Measurements from ENCODE around the gene GRID2. TPM values are rescaled to one million over a fixed set of nuclear protein-coding genes. Genes with fewer than 3 reads are reported as not detected.

GRID2 gene
- total RNA-seq, 1 donor from 2014 or later: 0.05 TPM

- DNase-seq (ENCODE audit: low spot score): no peak
Measured at GRCh38 chr4:93501946-93502345, 1198.2 kb downstream of the GRID2 start.

GRCh38 chr4:93502991-93503390, 1199.2 kb downstream of the GRID2 start:
- no peak for DNase-seq (ENCODE audit: low spot score)

GRCh38 chr4:93513851-93514250, 1210.1 kb downstream of the GRID2 start:
- DNase-seq (ENCODE audit: low spot score): no peak

GRCh38 chr4:93515208-93515607, 1211.4 kb downstream of the GRID2 start:
- no peak for DNase-seq (ENCODE audit: low spot score)

GRCh38 chr4:93529692-93530372, 1226.1 kb downstream of the GRID2 start:
- DNase-seq (ENCODE audit: low spot score): no peak

GRCh38 chr4:93532234-93532633, 1228.5 kb downstream of the GRID2 start:
- no peak for DNase-seq (ENCODE audit: low spot score)

- no peak for DNase-seq (ENCODE audit: low spot score)
Measured at GRCh38 chr4:93540562-93540961, 1236.8 kb downstream of the GRID2 start.

- DNase-seq (ENCODE audit: low spot score): no peak
Measured at GRCh38 chr4:93561842-93562241, 1258.1 kb downstream of the GRID2 start.

GRCh38 chr4:93568758-93569157, 1265.0 kb downstream of the GRID2 start:
- no peak for DNase-seq (ENCODE audit: low spot score)

GRCh38 chr4:93573285-93573684, 1269.5 kb downstream of the GRID2 start:
- DNase-seq (ENCODE audit: low spot score): no peak

- no peak for DNase-seq (ENCODE audit: low spot score)
Measured at GRCh38 chr4:93578942-93579341, 1275.2 kb downstream of the GRID2 start.

- DNase-seq (ENCODE audit: low spot score): no peak
Measured at GRCh38 chr4:93605163-93605562, 1301.4 kb downstream of the GRID2 start.

GRCh38 chr4:93617606-93618005, 1313.8 kb downstream of the GRID2 start:
- no peak for DNase-seq (ENCODE audit: low spot score)

GRCh38 chr4:93633721-93634120, 1330.0 kb downstream of the GRID2 start:
- DNase-seq (ENCODE audit: low spot score): no peak

- DNase-seq (ENCODE audit: low spot score): no peak
Measured at GRCh38 chr4:93635943-93636342, 1332.2 kb downstream of the GRID2 start.

- no peak for DNase-seq (ENCODE audit: low spot score)
Measured at GRCh38 chr4:93645120-93645519, 1341.4 kb downstream of the GRID2 start.

- DNase-seq (ENCODE audit: low spot score): no peak
Measured at GRCh38 chr4:93646233-93646930, 1342.6 kb downstream of the GRID2 start.

- no peak for DNase-seq (ENCODE audit: low spot score)
Measured at GRCh38 chr4:93648258-93648657, 1344.5 kb downstream of the GRID2 start.

GRCh38 chr4:93649828-93650227, 1346.1 kb downstream of the GRID2 start:
- no peak for DNase-seq (ENCODE audit: low spot score)

GRCh38 chr4:93654211-93654610, 1350.4 kb downstream of the GRID2 start:
- no peak for DNase-seq (ENCODE audit: low spot score)

GRCh38 chr4:93657527-93657926, 1353.8 kb downstream of the GRID2 start:
- no peak for DNase-seq (ENCODE audit: low spot score)

- DNase-seq (ENCODE audit: low spot score): no peak
Measured at GRCh38 chr4:93658443-93658842, 1354.7 kb downstream of the GRID2 start.

- no peak for DNase-seq (ENCODE audit: low spot score)
Measured at GRCh38 chr4:93659629-93660028, 1355.9 kb downstream of the GRID2 start.

- no peak for DNase-seq (ENCODE audit: low spot score)
Measured at GRCh38 chr4:93660036-93660435, 1356.3 kb downstream of the GRID2 start.

Measured in ureter (tissue), 1 donor.